ENCODE results near the gene DDIT4.

The DDIT4 gene

DNA sequence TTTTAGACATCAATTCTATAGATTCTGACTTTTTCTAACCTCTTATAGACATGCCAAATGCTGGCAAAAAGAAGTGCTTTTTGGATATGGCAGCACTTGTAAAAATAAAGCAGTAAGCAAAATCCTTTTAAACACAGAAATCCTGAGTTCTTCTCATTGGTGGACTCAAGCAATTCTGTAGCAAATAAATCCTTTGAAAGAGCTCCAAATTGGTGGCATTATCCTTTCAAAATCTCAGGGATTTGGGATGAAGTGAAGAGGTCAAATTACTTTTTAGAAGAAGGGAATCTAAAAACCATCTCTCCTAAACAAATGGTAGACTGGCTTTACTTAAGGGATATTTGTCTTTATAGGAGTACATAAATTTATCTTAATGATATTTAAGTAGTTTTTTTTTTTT, 40.1 kb upstream of the DDIT4 start:
- TF ChIP-seq, protein P1, sequence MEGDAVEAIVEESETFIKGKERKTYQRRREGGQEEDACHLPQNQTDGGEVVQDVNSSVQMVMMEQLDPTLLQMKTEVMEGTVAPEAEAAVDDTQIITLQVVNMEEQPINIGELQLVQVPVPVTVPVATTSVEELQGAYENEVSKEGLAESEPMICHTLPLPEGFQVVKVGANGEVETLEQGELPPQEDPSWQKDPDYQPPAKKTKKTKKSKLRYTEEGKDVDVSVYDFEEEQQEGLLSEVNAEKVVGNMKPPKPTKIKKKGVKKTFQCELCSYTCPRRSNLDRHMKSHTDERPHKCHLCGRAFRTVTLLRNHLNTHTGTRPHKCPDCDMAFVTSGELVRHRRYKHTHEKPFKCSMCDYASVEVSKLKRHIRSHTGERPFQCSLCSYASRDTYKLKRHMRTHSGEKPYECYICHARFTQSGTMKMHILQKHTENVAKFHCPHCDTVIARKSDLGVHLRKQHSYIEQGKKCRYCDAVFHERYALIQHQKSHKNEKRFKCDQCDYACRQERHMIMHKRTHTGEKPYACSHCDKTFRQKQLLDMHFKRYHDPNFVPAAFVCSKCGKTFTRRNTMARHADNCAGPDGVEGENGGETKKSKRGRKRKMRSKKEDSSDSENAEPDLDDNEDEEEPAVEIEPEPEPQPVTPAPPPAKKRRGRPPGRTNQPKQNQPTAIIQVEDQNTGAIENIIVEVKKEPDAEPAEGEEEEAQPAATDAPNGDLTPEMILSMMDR (conservative IDR thresholded peaks at IDR 0.05; ENCODE audit: low read depth, low read length): no peak

DNA sequence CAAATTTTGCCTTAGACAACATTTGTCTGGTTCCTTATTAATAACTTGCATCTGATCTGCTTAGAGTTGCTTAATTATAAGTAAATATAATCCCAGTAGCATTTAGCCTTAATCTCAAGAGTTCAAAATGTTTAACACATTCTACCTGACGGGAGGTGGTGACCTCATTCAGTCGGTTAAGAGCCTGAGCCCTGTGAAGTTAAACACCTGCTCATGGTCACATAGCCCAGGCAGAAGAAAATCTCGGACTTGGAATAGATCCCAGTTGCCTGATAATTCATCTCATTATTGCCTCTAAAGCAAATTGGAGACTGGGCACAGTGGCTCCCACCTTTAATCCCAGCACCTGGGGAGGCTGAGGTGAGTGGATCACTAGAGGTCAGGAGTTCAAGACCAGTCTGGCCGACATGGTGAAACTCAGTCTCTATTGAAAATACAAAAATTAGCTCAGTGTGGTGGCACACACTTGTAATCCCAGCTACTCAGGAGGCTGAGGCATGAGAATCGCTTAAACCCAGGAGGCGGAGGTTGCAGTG, 39.1 kb upstream of the DDIT4 start:
- TF ChIP-seq, protein P1 (conservative IDR thresholded peaks at IDR 0.05; ENCODE audit: low read depth, low read length): no peak
- no peak for DNase-seq (ENCODE audit: low read depth)
- H3K4me3 ChIP-seq (ENCODE audit: low read length): no peak overlapping the region

More for the DNA sequence above, 40.1 kb upstream of the DDIT4 start:
- no peak overlapping the region for H3K4me3 ChIP-seq (ENCODE audit: low read length)
- DNase-seq (ENCODE audit: low read depth): no peak

DNA sequence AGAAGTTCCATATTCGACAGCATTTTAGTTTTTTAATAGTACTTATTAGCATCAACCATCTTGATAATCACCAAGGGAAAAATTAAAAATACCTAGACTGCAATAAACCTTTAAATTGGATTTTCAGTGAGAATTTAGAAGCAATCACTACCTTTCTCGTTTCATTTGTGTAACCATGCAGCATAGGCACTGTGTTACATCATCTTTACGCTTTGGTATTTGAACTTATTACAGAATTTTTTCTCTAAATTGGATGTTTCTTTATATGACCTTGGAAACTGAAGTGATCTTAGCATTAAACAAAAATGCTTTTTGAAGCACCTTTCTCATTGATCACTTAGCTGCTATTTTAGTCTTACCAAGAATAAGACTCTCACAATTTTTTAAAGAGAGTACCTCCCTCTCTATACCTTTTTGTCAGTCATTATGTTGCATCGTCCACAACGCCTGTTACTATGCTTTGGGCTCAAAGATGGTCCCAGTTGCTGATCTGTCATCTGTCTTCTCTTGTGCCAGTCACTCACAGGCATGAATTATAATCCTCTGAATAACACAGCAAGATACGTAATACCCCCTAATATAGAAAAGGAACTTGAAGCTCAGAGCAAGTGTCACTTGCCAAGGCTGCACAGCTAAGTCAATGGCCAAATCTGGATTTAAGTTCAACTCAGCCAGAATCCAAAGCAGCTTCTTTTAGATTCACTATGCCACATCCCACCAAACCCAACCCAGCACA, 38.0 kb upstream of the DDIT4 start:
- no peak overlapping the region for H3K4me3 ChIP-seq (ENCODE audit: low read length)
- TF ChIP-seq, protein P1 (conservative IDR thresholded peaks at IDR 0.05; ENCODE audit: low read depth, low read length): no peak
- no peak for DNase-seq (ENCODE audit: low read depth)

DNA sequence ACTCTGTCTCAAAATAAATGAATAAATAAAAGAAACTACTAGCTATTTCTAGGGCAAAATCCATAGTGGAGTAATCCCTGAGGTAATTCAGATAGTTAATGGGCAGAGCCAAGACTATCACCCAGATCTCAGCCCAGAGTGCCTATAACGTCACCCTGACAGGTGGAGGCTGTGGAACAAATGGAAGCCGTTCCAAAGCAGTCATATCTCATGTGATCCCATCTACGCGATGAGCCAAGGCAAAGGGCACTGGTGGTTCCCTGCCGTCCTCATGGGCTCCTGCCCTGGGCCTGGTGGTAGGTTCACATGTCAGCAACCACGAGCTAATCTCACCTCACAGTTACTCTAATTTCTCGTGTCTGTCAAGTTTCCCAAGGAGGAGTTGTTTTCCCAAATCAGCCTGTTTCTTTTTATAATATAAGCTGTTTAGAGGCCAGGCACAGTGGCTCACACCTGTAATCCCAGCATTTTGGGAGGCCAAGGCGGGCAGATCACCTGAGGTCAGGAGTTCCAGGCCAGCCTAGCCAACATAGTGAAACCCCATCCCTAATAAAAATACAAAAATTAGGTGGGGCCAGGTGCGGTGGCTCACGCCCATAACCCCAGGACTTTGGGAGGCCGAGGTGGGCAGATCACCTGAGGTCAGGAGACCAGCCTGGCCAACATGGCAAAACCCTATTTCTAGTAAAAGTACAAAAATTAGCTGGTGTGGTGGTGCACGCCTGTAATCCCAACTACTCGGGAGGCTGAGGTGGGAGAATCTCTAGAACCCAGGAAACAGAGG, 35.1 kb upstream of the DDIT4 start:
- no peak overlapping the region for H3K4me3 ChIP-seq (ENCODE audit: low read length)
- TF ChIP-seq, protein P1 (conservative IDR thresholded peaks at IDR 0.05; ENCODE audit: low read depth, low read length): no peak
- DNase-seq (ENCODE audit: low read depth): no peak

DNA sequence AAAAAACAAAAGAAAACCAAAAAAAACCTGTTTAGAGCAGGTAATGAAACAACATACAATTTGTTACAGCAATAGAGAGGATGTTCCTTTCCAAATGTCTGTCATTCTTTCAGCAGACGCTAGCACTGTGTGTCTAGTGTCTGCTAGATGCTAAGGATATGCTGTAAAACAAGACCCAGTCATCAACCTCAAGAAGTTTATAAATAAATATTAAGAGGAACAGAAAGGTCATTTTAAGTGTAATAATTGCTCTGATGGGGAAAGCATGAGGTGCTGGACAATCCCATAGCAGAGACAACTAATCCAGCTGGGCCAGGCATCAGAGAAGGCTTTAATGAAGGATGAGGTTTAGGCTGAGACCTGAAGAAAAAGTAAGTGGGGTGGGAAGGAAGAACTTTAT, 34.3 kb upstream of the DDIT4 start:
- H3K4me3 ChIP-seq (ENCODE audit: low read length): no peak overlapping the region
- no peak for DNase-seq (ENCODE audit: low read depth)
- TF ChIP-seq, protein P1 (conservative IDR thresholded peaks at IDR 0.05; ENCODE audit: low read depth, low read length): no peak

DNA sequence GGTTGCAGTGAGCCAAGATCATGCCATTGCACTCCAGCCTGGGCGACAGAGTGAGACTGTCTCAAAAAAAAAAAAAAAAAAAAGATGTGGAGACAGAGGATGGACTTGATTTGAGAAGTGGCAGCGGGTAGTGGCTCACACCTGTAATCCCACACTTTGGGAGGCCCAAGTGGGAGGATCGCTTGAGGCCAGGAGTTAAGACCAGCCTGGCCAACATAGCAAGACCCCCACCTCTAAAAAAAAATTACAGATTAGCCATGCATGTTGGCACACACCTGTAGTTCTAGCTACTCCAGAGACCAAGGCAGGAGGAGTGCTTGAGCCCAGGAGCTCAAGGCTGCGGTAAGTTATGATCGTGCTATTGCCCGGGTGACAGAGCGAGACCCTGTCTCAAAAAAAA, 33.4 kb upstream of the DDIT4 start:
- DNase-seq (ENCODE audit: low read depth): no peak
- H3K4me3 ChIP-seq (ENCODE audit: low read length): no peak overlapping the region
- TF ChIP-seq, protein P1 (conservative IDR thresholded peaks at IDR 0.05; ENCODE audit: low read depth, low read length): no peak
